Mononuclear cell (primary cell): ENCODE results near the gene NYAP2. TPM values are rescaled to one million over a fixed set of nuclear protein-coding genes. Genes with fewer than 3 reads are reported as not detected.

Experiments
- H3K27me3 ChIP-seq: 2 replicates; pipeline ENCODE4 v1.6.0; 2011; ENCODE audit warnings: low read length, control low read depth; ENCODE audit not compliant: insufficient read depth
- H3K4me1 ChIP-seq: 2 replicates; pipeline ENCODE4 v1.5.1; 2011; ENCODE audit warnings: mild to moderate bottlenecking, low read length, control low read depth; ENCODE audit not compliant: insufficient read depth
- H3K4me3 ChIP-seq: 2 replicates; pipeline ENCODE4 v1.5.1; 2011; ENCODE audit warnings: mild to moderate bottlenecking, low read length, moderate library complexity
- H3K9me3 ChIP-seq: 2 replicates; pipeline ENCODE4 v1.5.1; 2011; ENCODE audit warnings: low read depth, mild to moderate bottlenecking, control low read depth, low read length
- total RNA-seq: library from RNA; depleted of rRNA; stranded (reverse); fragments of >200 nt; gene quantifications from one replicate; pipeline ENCODE4 v1.2.3, GENCODE V29; 2012

The NYAP2 gene
- total RNA-seq, 1 donor = 0.10 TPM

DNA sequence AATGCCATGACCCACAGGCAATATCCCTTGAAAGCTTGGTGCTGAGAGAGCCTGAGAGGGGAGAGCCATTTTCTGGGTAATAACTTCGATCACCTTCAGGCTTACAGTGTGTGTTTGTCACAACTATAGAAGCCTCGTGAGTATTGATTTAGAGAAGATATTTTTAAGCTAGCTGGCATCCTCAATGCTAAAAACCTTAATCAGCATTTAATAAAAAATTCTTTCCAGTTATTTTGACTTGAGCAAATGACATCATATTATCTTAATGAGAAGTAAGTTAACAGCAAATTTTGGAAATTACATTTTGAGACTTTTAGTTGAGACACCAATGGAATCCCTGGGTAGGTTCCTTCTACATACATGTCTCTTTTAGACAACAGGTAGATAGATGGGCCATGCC, 283.7 kb downstream of the NYAP2 start:
- Histone ChIP-seq H3K27me3 (no peaks in the 10 kb centered on the region), H3K4me1 (no peaks in the 10 kb centered on the region), H3K9me3 (no peaks in the 10 kb centered on the region), H3K4me3 (no peak overlapping the region)

DNA sequence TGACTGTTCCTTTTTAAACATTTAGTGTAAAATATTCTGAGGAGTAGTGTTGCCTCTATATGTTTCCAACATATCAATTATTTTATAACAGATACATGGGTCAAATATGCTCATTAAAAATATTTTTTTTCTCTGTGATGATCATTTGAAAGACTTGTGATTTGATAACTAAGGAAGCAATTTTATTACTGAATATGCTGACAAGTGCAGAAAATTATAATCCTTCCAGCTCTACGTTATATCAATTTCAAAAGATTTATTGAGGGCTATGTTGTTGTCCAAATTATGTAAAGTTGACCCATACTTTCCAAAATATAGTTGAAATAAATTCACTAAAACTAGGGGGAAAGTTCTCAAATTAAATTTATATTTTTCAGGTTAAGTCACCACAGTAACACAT, 290.6 kb downstream of the NYAP2 start:
- no peak overlapping the region for H3K4me3 ChIP-seq
- no peaks in the 10 kb centered on the region for H3K27me3 ChIP-seq
- H3K9me3 ChIP-seq = no peaks in the 10 kb centered on the region
- H3K4me1 ChIP-seq = no peaks in the 10 kb centered on the region

DNA sequence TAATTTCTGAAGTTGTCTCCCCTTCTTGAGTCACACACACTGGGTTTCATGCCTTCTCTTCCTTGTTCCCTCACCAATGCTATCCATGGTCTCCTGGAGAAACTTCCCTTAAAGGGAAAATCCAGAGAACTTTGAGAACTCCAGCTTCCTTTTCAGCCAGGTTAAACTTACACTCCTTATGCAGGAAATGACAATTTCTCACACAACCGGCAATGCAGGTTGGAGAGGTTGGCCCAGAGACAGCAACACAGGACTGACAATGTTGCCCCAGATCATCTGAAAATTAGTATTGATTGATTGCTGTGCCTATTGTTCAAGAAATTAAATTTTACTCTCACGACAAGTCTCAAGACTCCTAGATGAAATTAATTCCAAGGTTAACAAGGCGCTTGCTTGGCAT, 292.2 kb downstream of the NYAP2 start:
- Histone ChIP-seq H3K27me3 (no peaks in the 10 kb centered on the region), H3K9me3 (no peaks in the 10 kb centered on the region), H3K4me1 (no peaks in the 10 kb centered on the region)

DNA sequence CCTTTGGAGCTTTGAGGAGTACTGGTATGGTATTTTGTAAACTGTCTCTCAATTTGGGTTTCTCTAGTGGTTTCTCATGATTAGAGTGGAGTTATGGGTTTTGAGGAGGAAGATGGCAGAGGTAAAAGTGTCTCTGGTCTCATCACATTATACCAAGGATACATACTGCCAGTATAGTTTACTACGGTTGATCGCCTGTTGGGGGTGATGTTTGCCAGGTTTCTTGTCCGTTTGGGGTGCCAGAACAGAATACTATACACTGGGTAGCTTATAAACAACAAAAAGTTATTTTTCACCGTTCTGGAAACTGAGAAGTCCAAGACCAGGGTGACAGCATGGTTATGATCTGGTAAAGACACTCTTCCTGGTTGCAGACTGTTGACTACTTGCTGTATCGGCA, 293.7 kb downstream of the NYAP2 start:
- H3K4me3 ChIP-seq = no peak overlapping the region
- H3K27me3 ChIP-seq = no peaks in the 10 kb centered on the region
- no peaks in the 10 kb centered on the region for H3K4me1 ChIP-seq
- H3K9me3 ChIP-seq = no peaks in the 10 kb centered on the region

More for the DNA sequence above, 292.2 kb downstream of the NYAP2 start:
- no peak overlapping the region for H3K4me3 ChIP-seq

DNA sequence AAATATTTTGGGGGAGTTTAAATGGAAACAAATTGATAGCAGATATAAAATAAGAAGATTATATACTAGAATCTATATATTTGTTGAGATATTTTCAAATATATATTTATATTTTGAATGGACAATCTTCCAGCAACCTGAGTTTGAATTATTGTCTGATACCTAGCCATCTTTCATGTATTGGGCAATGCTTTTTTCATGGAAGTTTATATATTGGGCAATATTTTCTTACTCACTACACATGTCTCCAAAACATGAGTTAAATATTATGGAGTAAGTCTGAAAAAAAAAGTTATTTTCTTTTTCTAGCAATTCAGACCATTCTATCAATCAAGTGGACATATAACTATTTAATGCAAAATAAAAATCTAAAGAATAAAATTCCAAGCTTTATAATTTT, 295.2 kb downstream of the NYAP2 start:
- Histone ChIP-seq H3K4me3 (no peak overlapping the region), H3K9me3 (no peaks in the 10 kb centered on the region), H3K4me1 (no peaks in the 10 kb centered on the region), H3K27me3 (no peaks in the 10 kb centered on the region)

DNA sequence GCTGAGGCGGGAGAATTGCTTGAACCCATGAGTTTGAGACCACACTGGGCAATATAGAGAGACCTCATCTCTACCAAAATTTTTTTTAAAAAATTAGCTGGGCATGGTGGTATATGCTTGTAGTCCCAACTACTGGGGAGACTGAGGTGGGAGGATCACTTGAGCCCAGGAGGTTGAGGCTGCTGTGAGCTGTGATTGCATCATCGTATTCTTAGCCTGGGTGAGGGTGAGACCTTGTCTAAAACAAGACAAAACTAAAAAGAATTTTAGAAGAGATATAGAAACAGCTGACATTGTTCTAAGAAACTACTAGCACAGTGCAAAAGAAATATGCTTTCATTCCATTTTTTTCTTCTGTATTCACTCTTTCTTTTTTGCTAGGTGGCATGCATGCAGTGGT, 298.4 kb downstream of the NYAP2 start:
- no peaks in the 10 kb centered on the region for H3K4me1 ChIP-seq
- H3K27me3 ChIP-seq = no peaks in the 10 kb centered on the region
- H3K9me3 ChIP-seq = no peaks in the 10 kb centered on the region
- H3K4me3 ChIP-seq = no peak overlapping the region
